ENCODE data around the gene FADS2. TPM values are rescaled to one million over a fixed set of nuclear protein-coding genes. Genes with fewer than 3 reads are reported as not detected.

The FADS2 gene
- polyA plus RNA-seq, 1 donor from 2014 or later, result 145 TPM

GRCh38 chr11:61820174-61820573 lies 7.9 kb upstream of the FADS2 start:
- Histone ChIP-seq H2AFZ (ENCODE audit: low read depth, low read length) (no peak overlapping the region), H3K4me3 (ENCODE audit: low read length) (no peak overlapping the region), H3K9me2 (ENCODE audit: insufficient read depth, low read length) (no peaks in the 10 kb centered on the region), H3K4me2 (ENCODE audit: low read length) (no peak overlapping the region), H3K9me3 (ENCODE audit: low read length) (no peaks in the 10 kb centered on the region), H3K27me3 (ENCODE audit: insufficient read depth, low read depth, low read length) (no peaks in the 10 kb centered on the region), H3F3A (ENCODE audit: insufficient read depth, low read length, poor library complexity, severe bottlenecking) (no peaks in the 10 kb centered on the region), H3K27ac (ENCODE audit: low read length) (no peak overlapping the region), H4K20me1 (ENCODE audit: insufficient read depth) (no peaks in the 10 kb centered on the region), H3K79me2 (replicated peaks; ENCODE audit: insufficient read depth, low read length) (peaks cover 34% of the 10 kb centered on the region), H3K36me3 (ENCODE audit: insufficient read depth, low read length) (no peaks in the 10 kb centered on the region), H3K9ac (ENCODE audit: low read length) (no peak overlapping the region)
- TF ChIP-seq MXI1 (conservative IDR thresholded peaks at IDR 0.05; ENCODE audit: poor library complexity, severe bottlenecking) (no peak), POLR2AphosphoS5 (IDR thresholded peaks at IDR 0.05) (no peak), RAD21 (conservative IDR thresholded peaks at IDR 0.05) (no peak), EP300 (conservative IDR thresholded peaks at IDR 0.05; ENCODE audit: poor library complexity, severe bottlenecking) (no peak), REST (IDR thresholded peaks at IDR 0.05; ENCODE audit: borderline replicate concordance) (no peak), EZH2 (IDR thresholded peaks at IDR 0.05; ENCODE audit: borderline replicate concordance, insufficient read depth, low read length, poor library complexity, severe bottlenecking) (no peak), SMC3 (conservative IDR thresholded peaks at IDR 0.05; ENCODE audit: poor library complexity) (no peak), TAF1 (IDR thresholded peaks at IDR 0.05; ENCODE audit: low read depth) (no peak)
- TF ChIP-seq, protein P1, sequence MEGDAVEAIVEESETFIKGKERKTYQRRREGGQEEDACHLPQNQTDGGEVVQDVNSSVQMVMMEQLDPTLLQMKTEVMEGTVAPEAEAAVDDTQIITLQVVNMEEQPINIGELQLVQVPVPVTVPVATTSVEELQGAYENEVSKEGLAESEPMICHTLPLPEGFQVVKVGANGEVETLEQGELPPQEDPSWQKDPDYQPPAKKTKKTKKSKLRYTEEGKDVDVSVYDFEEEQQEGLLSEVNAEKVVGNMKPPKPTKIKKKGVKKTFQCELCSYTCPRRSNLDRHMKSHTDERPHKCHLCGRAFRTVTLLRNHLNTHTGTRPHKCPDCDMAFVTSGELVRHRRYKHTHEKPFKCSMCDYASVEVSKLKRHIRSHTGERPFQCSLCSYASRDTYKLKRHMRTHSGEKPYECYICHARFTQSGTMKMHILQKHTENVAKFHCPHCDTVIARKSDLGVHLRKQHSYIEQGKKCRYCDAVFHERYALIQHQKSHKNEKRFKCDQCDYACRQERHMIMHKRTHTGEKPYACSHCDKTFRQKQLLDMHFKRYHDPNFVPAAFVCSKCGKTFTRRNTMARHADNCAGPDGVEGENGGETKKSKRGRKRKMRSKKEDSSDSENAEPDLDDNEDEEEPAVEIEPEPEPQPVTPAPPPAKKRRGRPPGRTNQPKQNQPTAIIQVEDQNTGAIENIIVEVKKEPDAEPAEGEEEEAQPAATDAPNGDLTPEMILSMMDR (IDR thresholded peaks at IDR 0.05; ENCODE audit: poor library complexity, severe bottlenecking), result no peak

GRCh38 chr11:61826930-61827570 lies 1.1 kb upstream of the FADS2 start:
- H3K4me2 ChIP-seq (ENCODE audit: low read length), result peak overlapping the region; percentile 98
- peak overlapping the region; percentile 100 for H3K27ac ChIP-seq (ENCODE audit: low read length)
- peak overlapping the region; percentile 53 for H2AFZ ChIP-seq (ENCODE audit: low read depth, low read length)
- peaks cover 8% of the 10 kb centered on the region for H4K20me1 ChIP-seq (ENCODE audit: insufficient read depth)
- no peaks in the 10 kb centered on the region for H3K27me3 ChIP-seq (ENCODE audit: insufficient read depth, low read depth, low read length)
- peak overlapping the region; percentile 100 for H3K9ac ChIP-seq (ENCODE audit: low read length)
- H3K9me3 ChIP-seq (ENCODE audit: low read length), result no peaks in the 10 kb centered on the region
- peaks cover 40% of the 10 kb centered on the region for H3K79me2 ChIP-seq (replicated peaks; ENCODE audit: insufficient read depth, low read length)
- H3K9me2 ChIP-seq (ENCODE audit: insufficient read depth, low read length), result no peaks in the 10 kb centered on the region
- H3K4me3 ChIP-seq (ENCODE audit: low read length), result peak overlapping the region; percentile 100
- peaks cover 8% of the 10 kb centered on the region for H3F3A ChIP-seq (ENCODE audit: insufficient read depth, low read length, poor library complexity, severe bottlenecking)
- no peaks in the 10 kb centered on the region for H3K36me3 ChIP-seq (ENCODE audit: insufficient read depth, low read length)
- TF ChIP-seq TAF1 (IDR thresholded peaks at IDR 0.05; ENCODE audit: low read depth) (peak; percentile 91), EP300 (conservative IDR thresholded peaks at IDR 0.05; ENCODE audit: poor library complexity, severe bottlenecking) (no peak), REST (IDR thresholded peaks at IDR 0.05; ENCODE audit: borderline replicate concordance) (peak; percentile 84), RAD21 (conservative IDR thresholded peaks at IDR 0.05) (peak; percentile 8), MXI1 (conservative IDR thresholded peaks at IDR 0.05; ENCODE audit: poor library complexity, severe bottlenecking) (peak; percentile 55), EZH2 (IDR thresholded peaks at IDR 0.05; ENCODE audit: borderline replicate concordance, insufficient read depth, low read length, poor library complexity, severe bottlenecking) (no peak), POLR2AphosphoS5 (IDR thresholded peaks at IDR 0.05) (no peak), SMC3 (conservative IDR thresholded peaks at IDR 0.05; ENCODE audit: poor library complexity) (peak; percentile 18)
- TF ChIP-seq, protein P1 (IDR thresholded peaks at IDR 0.05; ENCODE audit: poor library complexity, severe bottlenecking), result no peak
